Retina (tissue), 1 donor: Measurements from ENCODE around the gene PKP3.
"Not testable (repeated sequence)": the region's sequence is repeated elsewhere in the genome, so short reads cannot be mapped to it uniquely, and the experiment has no call there.

ENCODE experiments used
- DNase-seq: peaks from one replicate; pipeline ENCODE4 v3.0.0-alpha.2; 2016

The PKP3 gene

GRCh38 chr11:394034-394857, at the start of gene PKP3:
Gene PKP3, plus strand, starts transcription at chr11:394209. Its CDS starts 84 bp downstream, at chr11:394293.
- no peak for DNase-seq

- no peak for DNase-seq
Observed at GRCh38 chr11:344836-345578, 49.0 kb upstream of the PKP3 start.

- no peak for DNase-seq
Observed at GRCh38 chr11:346529-346928, 47.5 kb upstream of the PKP3 start.

- not testable (repeated sequence) for DNase-seq
Observed at GRCh38 chr11:349270-349954, 44.6 kb upstream of the PKP3 start.

- DNase-seq = not testable (repeated sequence)
Observed at GRCh38 chr11:350033-350722, 43.8 kb upstream of the PKP3 start.

GRCh38 chr11:350723-351255, 43.2 kb upstream of the PKP3 start:
- DNase-seq = no peak

- no peak for DNase-seq
Observed at GRCh38 chr11:351411-351810, 42.6 kb upstream of the PKP3 start.

- no peak for DNase-seq
Observed at GRCh38 chr11:352456-353031, 41.5 kb upstream of the PKP3 start.

- no peak for DNase-seq
Observed at GRCh38 chr11:353179-353873, 40.7 kb upstream of the PKP3 start.

GRCh38 chr11:355581-356458, 38.2 kb upstream of the PKP3 start:
- peak; percentile 79 for DNase-seq

- DNase-seq = no peak
Observed at GRCh38 chr11:356610-357009, 37.4 kb upstream of the PKP3 start.

GRCh38 chr11:357582-357981, 36.4 kb upstream of the PKP3 start:
- no peak for DNase-seq

GRCh38 chr11:358129-358800, 35.7 kb upstream of the PKP3 start:
- DNase-seq = no peak

GRCh38 chr11:359181-359714, 34.8 kb upstream of the PKP3 start:
- no peak for DNase-seq

GRCh38 chr11:360326-361280, 33.4 kb upstream of the PKP3 start:
- no peak for DNase-seq

- no peak for DNase-seq
Observed at GRCh38 chr11:362642-363442, 31.2 kb upstream of the PKP3 start.

- DNase-seq = not testable (repeated sequence)
Observed at GRCh38 chr11:363443-363805, 30.6 kb upstream of the PKP3 start.
